Airway epithelial cell (primary cell): Measurements from ENCODE around the gene ATP5PD. TPM values are rescaled to one million over a fixed set of nuclear protein-coding genes. Genes with fewer than 3 reads are reported as not detected.

ENCODE experiments used
- total RNA-seq: library from RNA; depleted of rRNA; stranded (reverse); fragments of >200 nt; gene quantifications from 2 replicates; pipeline ENCODE4 v1.2.3, GENCODE V29; 2015

ATP5PD gene
- 301 and 458 TPM in 2 replicates for total RNA-seq

DNA sequence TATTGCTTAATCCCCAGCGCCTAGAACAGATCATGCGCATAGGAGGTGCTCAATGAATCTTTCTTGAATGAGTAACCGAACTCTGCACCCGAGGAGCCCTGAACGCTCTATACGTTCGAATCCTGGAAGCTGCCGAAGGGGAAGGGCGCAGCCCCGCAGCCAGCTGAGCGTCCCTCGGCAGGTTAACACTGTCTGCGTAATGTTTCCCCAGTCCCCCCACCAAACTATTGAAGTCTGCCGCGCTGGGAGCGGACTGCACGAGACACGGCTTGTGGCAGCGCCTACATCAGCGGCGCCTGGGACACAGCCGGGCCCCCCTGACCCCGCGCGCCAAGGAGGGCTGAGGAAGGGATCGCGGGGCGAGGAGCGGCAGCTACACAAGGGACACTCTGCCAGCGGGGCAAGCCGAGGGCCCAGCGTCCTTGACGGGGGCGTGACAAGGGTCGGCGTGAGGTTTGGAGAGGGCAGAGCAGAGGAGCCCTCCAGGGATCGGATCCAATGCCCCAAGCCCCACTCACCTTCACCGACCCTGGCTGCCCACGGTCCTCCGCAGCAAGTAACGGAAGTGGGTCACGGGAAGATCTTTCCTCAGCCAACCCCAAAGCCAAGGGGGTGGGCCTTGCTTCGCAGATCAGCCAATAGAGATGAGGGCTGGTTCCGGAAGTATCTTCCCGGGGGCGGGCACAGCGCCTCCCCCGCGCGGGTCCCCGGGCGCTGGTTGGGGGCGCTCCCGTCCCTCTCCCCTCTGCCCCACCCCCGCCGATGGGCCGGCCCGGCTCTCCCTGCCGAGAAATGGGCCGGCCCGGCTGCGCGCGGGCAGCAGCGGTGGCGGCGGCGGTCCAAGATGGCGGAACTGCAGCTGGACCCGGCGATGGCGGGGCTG is at the start of gene ATP5PD, which contains the start of gene KCTD2:
ATP5PD (minus strand) TSS at position 563 of the 883 bp plus-strand sequence. CDS start 4,319 bp downstream, outside the sequence.
KCTD2 (plus strand) TSS at position 819 of the 883 bp plus-strand sequence; CDS start at position 845, 26 bp downstream.

DNA sequence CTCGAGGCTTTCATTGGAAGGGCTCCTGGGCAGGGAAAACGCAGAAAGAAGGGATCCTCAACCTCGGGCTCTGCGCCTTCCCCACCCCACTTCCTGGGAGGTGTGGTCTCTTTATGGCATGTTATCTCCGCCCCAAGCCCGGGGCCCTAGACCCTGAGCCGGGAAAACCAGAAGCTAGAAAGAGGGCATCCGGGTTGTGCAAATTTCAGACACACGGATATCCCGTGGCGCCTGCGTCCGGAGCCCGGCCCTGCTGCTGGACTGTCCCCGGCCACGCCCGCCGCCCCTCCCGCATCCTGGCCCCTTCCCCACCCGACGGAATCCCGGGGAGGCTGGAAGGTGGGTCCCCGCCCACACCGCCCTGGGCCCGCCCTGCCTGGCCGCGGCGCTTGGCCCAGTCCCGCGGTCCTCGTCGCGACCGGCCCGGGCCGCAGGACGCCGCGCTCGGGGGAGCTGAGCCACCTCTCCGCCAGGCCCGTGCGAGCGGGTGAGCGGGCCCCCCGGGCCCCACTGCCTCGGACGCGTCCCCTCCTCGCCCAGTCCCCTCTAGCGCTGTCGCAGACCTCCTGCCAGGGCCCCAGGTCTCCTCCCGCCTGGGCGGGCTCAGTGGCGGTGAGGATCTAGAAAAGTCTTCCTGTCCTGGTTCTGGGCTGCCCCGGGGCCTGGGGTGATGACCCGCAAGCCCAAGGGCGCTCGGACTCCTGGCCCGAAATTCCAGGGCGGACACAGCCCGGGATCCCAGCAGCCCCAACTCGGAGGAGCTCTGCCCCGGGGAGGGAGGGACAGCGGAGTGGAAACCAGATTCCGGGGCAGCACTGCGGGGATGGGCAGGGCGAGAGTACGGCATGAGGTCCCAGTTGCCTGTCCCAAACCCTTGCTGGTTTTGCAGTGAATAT is 41.0 kb upstream of the ATP5PD start, which contains the start of gene SLC16A5:
SLC16A5 (plus strand) TSS at position 397 of the 896 bp plus-strand sequence. CDS start 5,683 bp downstream, outside the sequence.

DNA sequence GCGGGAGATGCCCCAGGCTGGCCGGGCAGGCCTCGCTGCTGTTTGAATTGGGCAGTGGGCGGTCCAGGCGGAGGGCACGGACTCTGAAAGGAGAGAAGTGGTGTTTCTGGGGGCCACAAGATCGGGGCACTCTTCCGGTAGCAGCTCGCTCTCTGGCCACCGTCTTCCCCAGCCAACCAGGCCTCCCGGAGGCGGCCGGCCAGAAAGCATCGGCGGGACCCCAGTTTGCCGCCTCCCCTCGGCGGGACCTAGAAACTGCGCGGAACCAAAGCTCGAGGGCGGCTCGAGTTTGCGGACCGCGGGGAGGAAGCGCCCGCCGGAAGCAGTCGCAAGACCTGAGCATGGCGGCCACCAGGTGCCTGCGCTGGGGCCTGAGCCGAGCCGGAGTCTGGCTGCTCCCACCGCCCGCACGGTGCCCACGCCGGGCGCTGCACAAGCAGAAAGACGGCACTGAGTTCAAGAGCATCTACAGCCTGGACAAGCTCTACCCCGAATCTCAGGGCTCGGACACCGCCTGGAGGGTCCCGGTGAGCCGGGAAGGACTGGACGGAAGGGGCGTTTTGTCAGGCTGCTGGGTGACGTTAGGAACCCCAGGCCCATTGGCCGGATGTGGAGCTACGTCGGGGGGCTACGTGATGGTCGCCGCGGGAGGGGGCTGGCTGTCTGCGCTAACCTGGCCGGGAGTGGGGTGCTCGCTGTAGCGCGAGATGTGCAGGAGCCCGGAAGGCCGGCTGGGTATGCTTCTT is 34.2 kb downstream of the ATP5PD start, which contains the start of gene MRPL58:
MRPL58 (plus strand) TSS at position 325 of the 746 bp plus-strand sequence; CDS start at position 342, 17 bp downstream.

Other genes starting within 250 kb of the ATP5PD start
- gene GRIN2C, start 187.1 kb downstream of the ATP5PD start, total RNA-seq: not detected in 2 replicates
- 48.2 and 57.8 TPM in 2 replicates for gene FDXR, start 174.0 kb downstream of the ATP5PD start, total RNA-seq
- gene FADS6, start 153.3 kb downstream of the ATP5PD start, total RNA-seq: 0.74 and 0.85 TPM in 2 replicates
- 5.2 and 5.6 TPM in 2 replicates for gene USH1G, start 123.7 kb downstream of the ATP5PD start, total RNA-seq
- 0.42 and 0.79 TPM in 2 replicates for gene OTOP2, start 122.7 kb downstream of the ATP5PD start, total RNA-seq
- gene OTOP3, start 111.1 kb downstream of the ATP5PD start, total RNA-seq: 0.14 and 0.56 TPM in 2 replicates
- gene HID1, start 74.2 kb downstream of the ATP5PD start, total RNA-seq: 3.8 and 9.2 TPM in 2 replicates
- 19.4 and 27.5 TPM in 2 replicates for gene CDR2L, start 59.3 kb downstream of the ATP5PD start, total RNA-seq
- 80.0 and 116 TPM in 2 replicates for gene MRPL58, start 34.3 kb downstream of the ATP5PD start, total RNA-seq
- gene KCTD2, start 256 bp upstream of the ATP5PD start, total RNA-seq: 11.7 and 13.5 TPM in 2 replicates
- 8.5 and 13.2 TPM in 2 replicates for gene SLC16A5, start 41.0 kb upstream of the ATP5PD start, total RNA-seq
- 4.4 and 4.6 TPM in 2 replicates for gene ARMC7, start 63.0 kb upstream of the ATP5PD start, total RNA-seq
- 93.8 and 111 TPM in 2 replicates for gene NT5C, start 84.8 kb upstream of the ATP5PD start, total RNA-seq
- gene JPT1, start 107.5 kb upstream of the ATP5PD start, total RNA-seq: 434 and 467 TPM in 2 replicates
- gene SUMO2, start 136.0 kb upstream of the ATP5PD start, total RNA-seq: 107 TPM in 2 replicates
- gene NUP85, start 158.7 kb upstream of the ATP5PD start, total RNA-seq: 19.4 and 37.3 TPM in 2 replicates
- 14.4 and 21.2 TPM in 2 replicates for gene GGA3, start 214.6 kb upstream of the ATP5PD start, total RNA-seq
- 72.1 and 75.1 TPM in 2 replicates for gene MRPS7, start 214.9 kb upstream of the ATP5PD start, total RNA-seq
- 23.2 and 32.6 TPM in 2 replicates for gene MIF4GD, start 224.3 kb upstream of the ATP5PD start, total RNA-seq
- gene SLC25A19, start 242.5 kb upstream of the ATP5PD start, total RNA-seq: 10.1 and 12.5 TPM in 2 replicates